ENCODE measurements around the gene PPM1N. TPM values are rescaled to one million over a fixed set of nuclear protein-coding genes. Genes with fewer than 3 reads are reported as not detected.

Gene PPM1N
- total and polyA plus RNA-seq, 2 of the 13 experiments (the other 11 are each of a cell fraction or from before 2014, with no cell fraction given) = 0.31 to 1.8 TPM

- TF ChIP-seq TEAD3 (CRISPR knock-in tag; optimal IDR thresholded peaks at IDR 0.05; ENCODE audit: borderline replicate concordance) (peak; percentile 83), E2F5 (CRISPR knock-in tag; conservative IDR thresholded peaks at IDR 0.05) (0 out of 2 replicates have a peak, but pooled peaks have one; percentile 10), ZNF879 (CRISPR knock-in tag; IDR thresholded peaks at IDR 0.05) (0 out of 2 replicates have a peak, but pooled peaks have one; percentile 32), ZBTB4 (CRISPR knock-in tag; IDR thresholded peaks at IDR 0.05; ENCODE audit: borderline replicate concordance) (no peak; the same call in 1 of the 2 replicates), FOXP4 (CRISPR knock-in tag; IDR thresholded peaks at IDR 0.05) (peak; percentile 58), HIC2 (CRISPR knock-in tag; IDR thresholded peaks at IDR 0.05; ENCODE audit: low read depth) (no peak), NFIC (IDR thresholded peaks at IDR 0.05; ENCODE audit: low read length) (no peak), GMEB1 (CRISPR knock-in tag; IDR thresholded peaks at IDR 0.05; ENCODE audit: borderline replicate concordance) (0 out of 2 replicates have a peak, but pooled peaks have one; percentile 7), MAX (IDR thresholded peaks at IDR 0.05) (peak; percentile 91), TBX2 (CRISPR knock-in tag; IDR thresholded peaks at IDR 0.05; ENCODE audit: borderline replicate concordance) (no peak), TBX3 (IDR thresholded peaks at IDR 0.05; ENCODE audit: borderline replicate concordance) (no peak), FOXA3 (CRISPR knock-in tag; IDR thresholded peaks at IDR 0.05) (no peak), MLXIP (CRISPR knock-in tag; IDR thresholded peaks at IDR 0.05; ENCODE audit: borderline replicate concordance) (0 out of 2 replicates have a peak, but pooled peaks have one; percentile 69)
Measured at GRCh38 chr19:45506989-45507871, 9.0 kb downstream of the PPM1N start, which contains the start of gene VASP (continued).
